Measurements from ENCODE around the gene SEMA5B. TPM values are rescaled to one million over a fixed set of nuclear protein-coding genes. Genes with fewer than 3 reads are reported as not detected.
A peak's percentile ranks its signal among the peaks of the same experiment; 100 is the strongest.

SEMA5B gene
- total RNA-seq, 3 donors from 2014 or later: 0.15 to 0.33 (median 0.32) TPM

DNA sequence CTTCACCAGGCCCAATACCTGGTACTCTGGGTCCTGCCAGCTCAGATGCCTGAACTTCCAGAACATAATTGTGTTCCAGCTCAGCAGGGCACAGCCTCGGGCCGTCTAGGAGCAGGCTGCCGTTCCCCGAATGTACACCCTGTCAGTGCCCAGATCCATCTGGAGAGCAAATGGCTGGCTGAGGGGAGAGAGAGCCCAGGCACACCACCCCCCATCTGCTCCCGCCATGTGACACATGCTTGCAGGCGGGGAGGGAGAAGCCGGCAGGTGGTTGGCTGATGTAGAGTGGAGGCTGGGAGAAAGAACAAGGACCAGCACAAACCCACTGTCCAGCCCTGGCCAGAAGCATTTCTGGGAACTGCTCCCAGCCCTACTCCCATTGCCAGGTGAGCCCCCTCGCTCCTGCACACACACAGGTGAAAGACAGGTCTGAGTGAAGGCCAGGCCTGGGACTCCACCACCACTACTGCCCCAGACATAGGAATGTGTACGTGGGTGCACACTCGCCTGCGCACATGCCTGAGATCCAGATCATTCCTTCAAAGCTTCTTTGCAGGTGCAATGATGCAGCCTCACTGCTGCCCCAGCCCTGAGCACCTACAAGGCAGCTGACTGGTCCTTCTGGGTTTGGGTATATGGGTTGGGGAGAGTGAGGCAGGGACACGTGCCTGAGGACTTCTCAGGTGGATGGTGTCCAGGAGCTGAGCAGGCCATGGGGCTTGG, 53.5 kb downstream of the SEMA5B start:
- no peak overlapping the region for H3K27ac ChIP-seq
- no peaks in the 10 kb centered on the region for H3K9me3 ChIP-seq
- no peak overlapping the region for H3K4me3 ChIP-seq
- intact Hi-C loops (cut with DNase I; ENCODE audit: low total_unique reads): no loop called here
- H3K27me3 ChIP-seq: no peaks in the 10 kb centered on the region
- H3K36me3 ChIP-seq: no peaks in the 10 kb centered on the region
- H3K4me1 ChIP-seq: peaks cover 0 to 24% of the 10 kb centered on the region in 2 donors
- TF ChIP-seq, protein P1, sequence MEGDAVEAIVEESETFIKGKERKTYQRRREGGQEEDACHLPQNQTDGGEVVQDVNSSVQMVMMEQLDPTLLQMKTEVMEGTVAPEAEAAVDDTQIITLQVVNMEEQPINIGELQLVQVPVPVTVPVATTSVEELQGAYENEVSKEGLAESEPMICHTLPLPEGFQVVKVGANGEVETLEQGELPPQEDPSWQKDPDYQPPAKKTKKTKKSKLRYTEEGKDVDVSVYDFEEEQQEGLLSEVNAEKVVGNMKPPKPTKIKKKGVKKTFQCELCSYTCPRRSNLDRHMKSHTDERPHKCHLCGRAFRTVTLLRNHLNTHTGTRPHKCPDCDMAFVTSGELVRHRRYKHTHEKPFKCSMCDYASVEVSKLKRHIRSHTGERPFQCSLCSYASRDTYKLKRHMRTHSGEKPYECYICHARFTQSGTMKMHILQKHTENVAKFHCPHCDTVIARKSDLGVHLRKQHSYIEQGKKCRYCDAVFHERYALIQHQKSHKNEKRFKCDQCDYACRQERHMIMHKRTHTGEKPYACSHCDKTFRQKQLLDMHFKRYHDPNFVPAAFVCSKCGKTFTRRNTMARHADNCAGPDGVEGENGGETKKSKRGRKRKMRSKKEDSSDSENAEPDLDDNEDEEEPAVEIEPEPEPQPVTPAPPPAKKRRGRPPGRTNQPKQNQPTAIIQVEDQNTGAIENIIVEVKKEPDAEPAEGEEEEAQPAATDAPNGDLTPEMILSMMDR (IDR thresholded peaks at IDR 0.05): no peak
- no peak for TF ChIP-seq POLR2A (IDR thresholded peaks at IDR 0.05)
- TF ChIP-seq POLR2AphosphoS5 (IDR thresholded peaks at IDR 0.05): no peak
- DNase-seq (ENCODE audit: low spot score in 2 of 2): no peak

GRCh38 chr3:122972141-122972540, 55.4 kb downstream of the SEMA5B start:
- Histone ChIP-seq H3K9me3 (no peaks in the 10 kb centered on the region), H3K27ac (no peak overlapping the region), H3K4me1 (peaks cover 0 to 24% of the 10 kb centered on the region in 2 donors), H3K4me3 (no peak overlapping the region), H3K27me3 (no peaks in the 10 kb centered on the region), H3K36me3 (no peaks in the 10 kb centered on the region)
- no peak for TF ChIP-seq POLR2A (IDR thresholded peaks at IDR 0.05)
- TF ChIP-seq, protein P1 (IDR thresholded peaks at IDR 0.05): no peak
- TF ChIP-seq POLR2AphosphoS5 (IDR thresholded peaks at IDR 0.05): no peak
- DNase-seq (ENCODE audit: low spot score in 2 of 2): no peak
- intact Hi-C loops (cut with DNase I; ENCODE audit: low total_unique reads): no loop called here

- DNase-seq (ENCODE audit: low spot score in 2 of 2): no peak
- intact Hi-C loops (cut with DNase I; ENCODE audit: low total_unique reads): no loop called here
Observed at GRCh38 chr3:122969585-122970469, 57.7 kb downstream of the SEMA5B start.

GRCh38 chr3:122967765-122968164, 59.8 kb downstream of the SEMA5B start:
- Histone ChIP-seq H3K27me3 (no peaks in the 10 kb centered on the region), H3K4me1 (peaks cover 0 to 12% of the 10 kb centered on the region in 2 donors), H3K27ac (no peak overlapping the region), H3K36me3 (no peaks in the 10 kb centered on the region), H3K4me3 (no peak overlapping the region), H3K9me3 (no peaks in the 10 kb centered on the region)
- DNase-seq (ENCODE audit: low spot score in 2 of 2): no peak
- TF ChIP-seq POLR2A (IDR thresholded peaks at IDR 0.05): no peak
- no peak for TF ChIP-seq POLR2AphosphoS5 (IDR thresholded peaks at IDR 0.05)
- intact Hi-C loops (cut with DNase I; ENCODE audit: low total_unique reads): no loop called here

More at GRCh38 chr3:122969585-122970469, 57.7 kb downstream of the SEMA5B start:
- Histone ChIP-seq H3K27me3 (no peaks in the 10 kb centered on the region), H3K4me1 (peaks cover 0 to 14% of the 10 kb centered on the region in 2 donors), H3K9me3 (no peaks in the 10 kb centered on the region), H3K36me3 (no peaks in the 10 kb centered on the region), H3K27ac (peak overlapping the region in 1 of 2 donors; percentile 55), H3K4me3 (peak overlapping the region in 1 of 3 donors; percentile 28)
- no peak for TF ChIP-seq POLR2A (IDR thresholded peaks at IDR 0.05)
- TF ChIP-seq, protein P1 (IDR thresholded peaks at IDR 0.05): no peak
- no peak for TF ChIP-seq POLR2AphosphoS5 (IDR thresholded peaks at IDR 0.05)

DNA sequence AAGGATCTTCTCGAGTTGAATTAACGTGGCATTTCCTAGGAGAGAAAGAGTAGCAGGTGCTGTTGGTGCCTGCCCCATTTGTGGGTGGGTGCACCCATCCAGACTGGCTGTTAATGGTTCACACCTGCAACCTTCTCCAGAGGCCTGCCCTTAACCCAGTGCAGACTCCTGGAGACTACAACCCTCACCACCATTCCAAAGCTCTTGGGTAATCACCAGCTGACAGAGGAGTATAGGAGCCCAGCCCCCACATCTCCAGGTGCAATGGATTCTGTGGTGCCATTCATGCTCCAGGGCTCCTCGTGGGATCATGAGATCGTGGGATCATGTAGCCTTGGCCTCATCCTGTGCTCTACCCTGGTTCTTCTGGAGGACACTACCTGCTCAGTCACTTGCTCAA, 60.2 kb downstream of the SEMA5B start:
- Histone ChIP-seq H3K36me3 (no peaks in the 10 kb centered on the region), H3K9me3 (no peaks in the 10 kb centered on the region), H3K4me3 (no peak overlapping the region), H3K4me1 (peaks cover 0 to 12% of the 10 kb centered on the region in 2 donors), H3K27me3 (no peaks in the 10 kb centered on the region), H3K27ac (no peak overlapping the region)
- intact Hi-C loops (cut with DNase I; ENCODE audit: low total_unique reads): no loop called here
- no peak for DNase-seq (ENCODE audit: low spot score in 2 of 2)
- TF ChIP-seq, protein P1 (IDR thresholded peaks at IDR 0.05): no peak
- no peak for TF ChIP-seq POLR2AphosphoS5 (IDR thresholded peaks at IDR 0.05)
- TF ChIP-seq POLR2A (IDR thresholded peaks at IDR 0.05): no peak

Data from breast epithelium (tissue), 4 donors.